Stomach smooth muscle (tissue), 2 donors: ENCODE data around the gene HYOU1.

Source experiments
- H3K27ac ChIP-seq: one replicate; pipeline ENCODE4 v1.7.0; 2013; ENCODE audit warnings: mild to moderate bottlenecking, low read length, inconsistent platforms
- H3K27me3 ChIP-seq, 2 donors: one replicate each; pipeline ENCODE4 v1.7.0; 2013; ENCODE audit warnings: low read length in 2 of 2; ENCODE audit not compliant: insufficient read depth in 2 of 2, control insufficient read depth in 1 of 2
- H3K36me3 ChIP-seq, 2 donors: one replicate each; pipeline ENCODE4 v1.7.0; 2013; ENCODE audit warnings: low read length in 2 of 2; ENCODE audit not compliant: control insufficient read depth in 2 of 2, insufficient read depth in 2 of 2
- H3K4me1 ChIP-seq: one replicate; pipeline ENCODE4 v1.7.0; 2013; ENCODE audit warnings: low read length; ENCODE audit not compliant: control insufficient read depth, insufficient read depth
- H3K4me3 ChIP-seq, 2 donors: one replicate each; pipeline ENCODE4 v1.7.0; 2013; ENCODE audit warnings: low read length in 2 of 2
- H3K9ac ChIP-seq, 2 donors: one replicate each; pipeline ENCODE4 v1.7.0; 2013; ENCODE audit warnings: low read length in 2 of 2, mild to moderate bottlenecking in 1 of 2
- H3K9me3 ChIP-seq, 2 donors: one replicate each; pipeline ENCODE4 v1.7.0; 2013; ENCODE audit warnings: low read length in 2 of 2; ENCODE audit not compliant: control insufficient read depth in 2 of 2
- donor health status: healthy.
- donor health status: Pancreatic carcinoma.

Gene HYOU1

GRCh38 chr11:118998822-118999221 is 58.2 kb downstream of the HYOU1 start:
- peak overlapping the region; percentile 96 to 99 for H3K4me3 ChIP-seq
- no peaks in the 10 kb centered on the region for H3K9me3 ChIP-seq
- H3K4me1 ChIP-seq: peaks cover 26% of the 10 kb centered on the region
- H3K36me3 ChIP-seq: peaks cover 5 to 7% of the 10 kb centered on the region in 2 donors
- H3K9ac ChIP-seq: peak overlapping the region; percentile 88 to 89
- no peaks in the 10 kb centered on the region for H3K27me3 ChIP-seq
- peak overlapping the region; percentile 87 for H3K27ac ChIP-seq

GRCh38 chr11:118998388-118998717 is 58.7 kb downstream of the HYOU1 start:
- H3K27me3 ChIP-seq: no peaks in the 10 kb centered on the region
- H3K9ac ChIP-seq: peak overlapping the region; percentile 88 to 89
- peak overlapping the region; percentile 96 to 99 for H3K4me3 ChIP-seq
- peaks cover 5 to 7% of the 10 kb centered on the region in 2 donors for H3K36me3 ChIP-seq
- peaks cover 26% of the 10 kb centered on the region for H3K4me1 ChIP-seq
- peak overlapping the region; percentile 87 for H3K27ac ChIP-seq
- H3K9me3 ChIP-seq: no peaks in the 10 kb centered on the region

GRCh38 chr11:118997627-118998387 is 59.2 kb downstream of the HYOU1 start, which contains the start of gene CENATAC:
Gene CENATAC, plus strand, starts transcription at chr11:118998138. Its CDS starts 60 bp downstream, at chr11:118998198.
- Histone ChIP-seq H3K27ac (peak within 1 kb of the TSS; percentile 87), H3K27me3 (no peaks in the 10 kb centered on the region), H3K9me3 (no peaks in the 10 kb centered on the region), H3K4me3 (peak within 1 kb of the TSS; percentile 96 to 99), H3K4me1 (peaks cover 26% of the 10 kb centered on the region), H3K9ac (peak within 1 kb of the TSS; percentile 88 to 89), H3K36me3 (peaks cover 2 to 3% of the 10 kb centered on the region in 2 donors)

- H3K36me3 ChIP-seq: peaks cover 2 to 3% of the 10 kb centered on the region in 2 donors
- H3K27me3 ChIP-seq: no peaks in the 10 kb centered on the region
- peak overlapping the region; percentile 96 to 99 for H3K4me3 ChIP-seq
- H3K4me1 ChIP-seq: peaks cover 26% of the 10 kb centered on the region
- H3K27ac ChIP-seq: peak overlapping the region; percentile 87
- peak overlapping the region; percentile 85 to 88 for H3K9ac ChIP-seq
- no peaks in the 10 kb centered on the region for H3K9me3 ChIP-seq
Measured at GRCh38 chr11:118996926-118997626, 59.9 kb downstream of the HYOU1 start.
